OCI-LY3 (cell line): ENCODE measurements around the gene CPS1.

Source experiments
- H2AFZ ChIP-seq: fragments of 200-600, 300-600 bp; shearing (Covaris generic); 2 replicates; pipeline ENCODE4 v1.6.0; 2014; ENCODE audit warnings: antibody characterized with exemption, low read depth, low read length
- H3K27ac ChIP-seq: fragments of 200-600, 300-600 bp; sonication (generic); 2 replicates; pipeline ENCODE4 v1.5.1; 2014; ENCODE audit warnings: mild to moderate bottlenecking, low read length, moderate library complexity, mixed read lengths
- H3K27me3 ChIP-seq: fragments of 200-600, 300-600 bp; sonication (generic); 2 replicates; pipeline ENCODE4 v1.6.1; 2014; ENCODE audit warnings: low read depth, low read length, mixed read lengths
- H3K36me3 ChIP-seq: fragments of 200-600, 300-600 bp; sonication (generic); replicated peaks from 2 replicates; pipeline ENCODE3; 2014; ENCODE audit warnings: low read depth, low read length, mixed read lengths
- H3K4me1 ChIP-seq: fragments of 300-600, 200-600 bp; sonication (generic); 2 replicates; pipeline ENCODE4 v1.6.1; 2014; ENCODE audit warnings: low read length, mixed read lengths
- H3K4me2 ChIP-seq: fragments of 200-600, 300-600 bp; sonication (generic); 2 replicates; pipeline ENCODE4 v1.6.1; 2014; ENCODE audit warnings: low read length, mixed read lengths
- H3K4me3 ChIP-seq: fragments of 300-600, 200-600 bp; sonication (generic); 2 replicates; pipeline ENCODE4 v1.5.1; 2014; ENCODE audit warnings: antibody characterized with exemption, mild to moderate bottlenecking, low read length, moderate library complexity
- H3K79me2 ChIP-seq: fragments of 300-600, 200-600 bp; shearing (Covaris generic); 2 replicates; pipeline ENCODE4 v1.6.1; 2014; ENCODE audit warnings: mild to moderate bottlenecking, low read length, mixed read lengths
- H3K9ac ChIP-seq: fragments of 300-600, 200-600 bp; shearing (Covaris generic); 2 replicates; pipeline ENCODE4 v1.6.0; 2014; ENCODE audit warnings: mild to moderate bottlenecking, low read length, moderate library complexity
- H3K9me3 ChIP-seq: fragments of 200-600, 300-600 bp; shearing (Covaris generic); 2 replicates; pipeline ENCODE4 v1.6.1; 2014; ENCODE audit warnings: low read length, mixed read lengths; ENCODE audit not compliant: insufficient read depth
- H4K20me1 ChIP-seq: fragments of 200-600, 300-600 bp; sonication (generic); 2 replicates; pipeline ENCODE4 v1.6.1; 2016; ENCODE audit warnings: low read length, mixed read lengths; ENCODE audit not compliant: insufficient read depth
- CTCF ChIP-seq: fragments of 200-600, 300-600 bp; sonication (generic); IDR thresholded peaks from 2 replicates; pipeline ENCODE4 v1.5.1; 2014; ENCODE audit warnings: antibody characterized with exemption, low read length, low read depth
- EZH2phosphoT487 ChIP-seq: fragments of 200-600 bp; shearing (Covaris generic); IDR thresholded peaks from 2 replicates; pipeline ENCODE4 v1.6.1; 2018; ENCODE audit warnings: antibody characterized with exemption, mixed run types, low read depth

CPS1 gene

GRCh38 chr2:210662560-210662959, 106.2 kb downstream of the CPS1 start:
- TF ChIP-seq CTCF (no peak), EZH2phosphoT487 (no peak)

GRCh38 chr2:210663631-210664089, 107.3 kb downstream of the CPS1 start:
- Histone ChIP-seq H3K27me3 (no peaks in the 10 kb centered on the region), H3K4me2 (no peak overlapping the region), H3K27ac (no peak overlapping the region), H2AFZ (no peak overlapping the region), H3K79me2 (no peaks in the 10 kb centered on the region), H3K4me3 (no peak overlapping the region), H3K9ac (no peak overlapping the region), H3K36me3 (peaks cover 2% of the 10 kb centered on the region), H3K9me3 (no peaks in the 10 kb centered on the region), H3K4me1 (no peaks in the 10 kb centered on the region), H4K20me1 (no peaks in the 10 kb centered on the region)
- peak; percentile 66 for TF ChIP-seq CTCF
- no peak for TF ChIP-seq EZH2phosphoT487

More at GRCh38 chr2:210662560-210662959, 106.2 kb downstream of the CPS1 start:
- H3K27me3 ChIP-seq: no peaks in the 10 kb centered on the region
- no peak overlapping the region for H3K4me2 ChIP-seq
- H3K9me3 ChIP-seq: no peaks in the 10 kb centered on the region
- H3K27ac ChIP-seq: no peak overlapping the region
- H2AFZ ChIP-seq: no peak overlapping the region
- H4K20me1 ChIP-seq: no peaks in the 10 kb centered on the region
- H3K36me3 ChIP-seq: peaks cover 2% of the 10 kb centered on the region
- no peak overlapping the region for H3K4me3 ChIP-seq
- no peaks in the 10 kb centered on the region for H3K79me2 ChIP-seq
- no peak overlapping the region for H3K9ac ChIP-seq
- no peaks in the 10 kb centered on the region for H3K4me1 ChIP-seq

- Histone ChIP-seq H3K36me3 (no peaks in the 10 kb centered on the region), H3K9me3 (no peaks in the 10 kb centered on the region), H3K4me1 (no peaks in the 10 kb centered on the region), H3K27me3 (no peaks in the 10 kb centered on the region), H2AFZ (no peak overlapping the region), H4K20me1 (no peaks in the 10 kb centered on the region), H3K4me2 (no peak overlapping the region), H3K4me3 (no peak overlapping the region), H3K79me2 (no peaks in the 10 kb centered on the region), H3K27ac (no peak overlapping the region), H3K9ac (no peak overlapping the region)
- TF ChIP-seq EZH2phosphoT487: no peak
- no peak for TF ChIP-seq CTCF
Observed at GRCh38 chr2:210667711-210668110, 111.3 kb downstream of the CPS1 start.

- no peak for TF ChIP-seq EZH2phosphoT487
- Histone ChIP-seq H3K36me3 (no peaks in the 10 kb centered on the region), H2AFZ (no peak overlapping the region), H3K4me3 (no peak overlapping the region), H3K4me1 (no peaks in the 10 kb centered on the region), H3K4me2 (no peak overlapping the region), H4K20me1 (no peaks in the 10 kb centered on the region), H3K79me2 (no peaks in the 10 kb centered on the region), H3K9ac (no peak overlapping the region), H3K9me3 (no peaks in the 10 kb centered on the region), H3K27ac (no peak overlapping the region), H3K27me3 (no peaks in the 10 kb centered on the region)
Observed at GRCh38 chr2:210671065-210671464, 114.7 kb downstream of the CPS1 start.
